Activated CD4-positive, CD25-positive, alpha-beta regulatory T cell (primary cell): ENCODE data around the gene STAP2.
A peak's percentile ranks its signal among the peaks of the same experiment; 100 is the strongest.

Experiments
- DNase-seq, 4 experiments: peaks; one replicate each; lab custom pipeline; 2025; lab: John Stamatoyannopoulos, UW

STAP2 gene

GRCh38 chr19:4338441-4339355 lies at the start of gene STAP2:
Gene STAP2 (minus strand): TSS chr19:4338827. CDS start chr19:4338753, 74 bp downstream.
- DNase-seq: no peak

DNA sequence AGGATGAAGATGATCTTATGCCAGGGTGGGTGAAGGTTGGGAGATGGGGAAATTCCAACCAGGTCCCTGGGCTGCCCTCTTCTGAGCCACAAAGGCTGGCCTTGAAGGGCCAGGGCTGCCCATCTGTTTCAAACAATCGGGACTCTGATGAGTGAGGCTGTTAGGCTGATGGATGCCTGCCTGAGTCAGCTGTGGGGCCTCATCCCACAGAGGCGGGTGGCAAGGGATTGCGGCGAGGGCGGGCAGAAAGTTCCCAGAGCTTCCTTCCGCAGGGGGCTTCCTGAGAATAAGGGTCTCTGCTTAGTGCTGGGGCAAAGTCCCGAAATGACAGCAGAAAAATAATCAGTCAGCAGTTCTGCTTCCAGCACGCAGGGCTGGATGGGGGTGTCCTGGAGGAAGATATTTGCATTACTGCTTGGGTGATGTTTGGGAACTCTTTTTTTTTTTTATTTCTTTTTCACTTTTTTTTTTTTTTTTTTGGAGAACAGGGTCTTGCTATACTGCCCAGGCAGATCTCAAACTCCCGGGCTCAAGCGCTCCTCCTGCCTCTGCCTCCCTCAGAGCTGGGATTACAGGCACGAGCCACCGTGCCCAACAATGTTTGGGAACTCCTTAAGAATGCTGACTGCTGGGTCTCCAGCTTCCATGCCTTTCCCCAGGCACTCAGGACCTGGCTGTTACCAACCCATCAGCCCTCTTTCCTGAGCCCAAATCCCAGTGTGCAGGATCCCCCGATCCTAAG lies 47.6 kb upstream of the STAP2 start:
- DNase-seq: no peak

- no peak for DNase-seq
Observed at GRCh38 chr19:4385291-4386040, 46.8 kb upstream of the STAP2 start.

GRCh38 chr19:4380254-4380727 lies 41.7 kb upstream of the STAP2 start:
- peak in 2 of 4 experiments; percentile 30 to 42 for DNase-seq

DNA sequence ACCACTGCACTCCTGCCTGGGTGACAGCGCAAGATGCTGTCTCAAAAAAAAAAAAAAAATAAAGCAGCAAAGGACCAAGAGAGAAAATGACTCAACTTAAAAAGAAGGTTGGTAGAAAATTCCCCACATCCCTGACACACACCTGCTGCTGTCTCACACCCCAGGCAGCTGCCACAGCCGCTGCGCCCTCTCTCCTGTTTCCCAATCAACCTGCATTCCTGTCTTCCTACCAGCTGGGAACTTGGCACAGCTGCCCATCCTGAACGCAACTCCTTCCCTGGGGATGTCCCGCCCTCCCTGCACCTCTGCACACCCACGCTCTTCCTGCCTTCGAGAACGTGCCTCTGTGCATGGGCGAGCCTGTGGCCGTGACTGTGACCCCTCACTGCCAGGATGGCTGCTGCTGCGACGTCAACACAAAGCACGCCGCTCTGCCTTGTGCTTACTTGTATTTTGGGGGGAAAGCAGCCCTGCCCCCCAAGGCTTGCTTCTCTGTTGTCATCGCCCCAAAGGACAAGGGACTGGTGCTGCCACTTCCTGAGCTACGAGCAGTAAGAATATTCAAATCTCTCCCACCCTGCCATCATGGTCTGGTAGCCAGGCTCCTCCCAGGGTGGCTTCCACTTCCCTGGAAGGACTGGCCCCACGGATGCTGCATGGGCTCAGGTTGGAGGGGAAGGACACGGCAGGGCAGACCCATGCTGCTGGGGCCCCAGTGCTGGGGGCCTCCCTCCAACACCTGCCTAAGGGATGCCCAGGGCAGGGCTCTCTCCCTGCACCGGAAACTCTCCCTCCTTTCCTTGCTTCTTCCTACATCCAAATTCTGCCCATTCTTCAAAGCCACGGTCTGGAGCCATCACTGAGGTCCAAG lies 41.0 kb upstream of the STAP2 start:
- no peak for DNase-seq

DNA sequence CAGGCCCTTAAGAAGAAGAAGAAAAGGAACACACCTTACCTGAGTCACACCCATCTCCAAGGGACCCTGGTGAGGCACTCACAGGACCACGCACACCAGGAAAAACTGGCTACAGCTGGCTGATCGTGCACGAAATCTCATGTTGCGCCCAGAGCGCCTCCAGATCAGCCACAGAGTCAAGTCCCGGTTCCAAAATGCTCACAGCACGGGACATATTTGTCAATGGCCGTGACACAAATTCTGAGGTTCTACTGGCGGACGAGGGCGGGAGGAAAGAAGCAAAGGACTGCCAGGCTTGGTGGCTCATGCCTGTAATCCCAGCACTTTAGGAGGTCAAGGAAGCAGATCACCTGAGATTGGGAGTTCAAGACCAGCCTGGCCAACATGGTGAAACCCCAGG lies 40.3 kb upstream of the STAP2 start:
- DNase-seq: no peak

GRCh38 chr19:4376991-4377781 lies 38.6 kb upstream of the STAP2 start:
- no peak for DNase-seq

DNA sequence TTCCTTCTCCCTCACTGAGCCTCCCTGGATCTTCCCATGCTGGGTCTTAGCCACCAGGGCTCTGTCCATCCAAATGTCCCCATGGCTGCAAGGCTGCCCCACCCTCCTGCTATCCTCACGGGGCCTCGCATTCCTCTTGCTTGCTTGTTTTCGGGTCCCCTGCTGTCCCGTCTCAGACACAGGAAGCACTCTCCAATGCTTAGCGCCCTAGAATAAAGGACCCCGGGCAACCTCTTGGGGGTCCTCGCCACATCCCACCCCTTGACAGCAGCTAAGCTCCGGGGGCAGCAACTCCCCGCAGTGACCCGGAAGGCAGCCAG lies 38.0 kb upstream of the STAP2 start:
- no peak for DNase-seq

- DNase-seq: no peak
Observed at GRCh38 chr19:4376028-4376670, 37.5 kb upstream of the STAP2 start.

DNA sequence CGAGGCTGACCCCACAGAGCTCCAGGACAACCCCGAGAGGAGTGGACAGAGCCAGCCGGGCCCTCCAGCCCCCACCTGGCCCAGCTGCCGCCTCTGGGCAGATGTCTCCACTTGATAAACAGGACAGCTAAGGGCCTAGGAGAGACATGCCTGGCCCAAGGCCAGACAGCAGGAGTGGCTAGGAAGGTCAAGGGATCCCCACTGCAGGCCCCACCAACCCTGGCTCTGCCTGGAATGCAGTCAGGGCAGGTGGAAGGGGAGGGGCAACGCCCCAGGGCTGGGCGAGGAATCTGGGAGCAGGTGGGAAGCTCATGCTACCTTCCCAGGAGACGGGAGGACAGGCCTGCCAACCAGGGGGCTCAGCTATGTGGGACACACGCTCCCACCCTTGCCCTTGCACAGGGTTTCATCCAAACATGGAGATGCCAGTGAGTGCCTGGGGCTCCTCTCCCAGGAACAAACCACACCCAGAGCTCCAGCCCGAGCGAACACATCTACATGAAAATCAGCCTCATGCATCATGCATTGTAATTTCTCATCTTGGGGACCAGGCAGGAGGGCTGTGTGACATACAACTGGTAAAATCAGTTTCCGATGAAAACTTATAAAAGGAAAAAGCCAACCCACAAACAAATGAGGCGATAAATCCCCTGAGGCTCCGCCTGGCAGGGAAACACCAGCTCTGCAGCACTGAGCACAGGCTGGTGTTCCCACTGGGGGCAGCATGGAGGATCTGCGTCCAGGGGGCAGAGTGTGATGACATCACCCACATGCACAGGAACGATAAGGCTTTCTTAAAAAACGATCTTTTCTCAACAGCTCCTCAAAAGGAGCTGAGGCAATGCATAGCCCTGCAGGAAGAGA lies 36.8 kb upstream of the STAP2 start:
- DNase-seq: no peak

DNA sequence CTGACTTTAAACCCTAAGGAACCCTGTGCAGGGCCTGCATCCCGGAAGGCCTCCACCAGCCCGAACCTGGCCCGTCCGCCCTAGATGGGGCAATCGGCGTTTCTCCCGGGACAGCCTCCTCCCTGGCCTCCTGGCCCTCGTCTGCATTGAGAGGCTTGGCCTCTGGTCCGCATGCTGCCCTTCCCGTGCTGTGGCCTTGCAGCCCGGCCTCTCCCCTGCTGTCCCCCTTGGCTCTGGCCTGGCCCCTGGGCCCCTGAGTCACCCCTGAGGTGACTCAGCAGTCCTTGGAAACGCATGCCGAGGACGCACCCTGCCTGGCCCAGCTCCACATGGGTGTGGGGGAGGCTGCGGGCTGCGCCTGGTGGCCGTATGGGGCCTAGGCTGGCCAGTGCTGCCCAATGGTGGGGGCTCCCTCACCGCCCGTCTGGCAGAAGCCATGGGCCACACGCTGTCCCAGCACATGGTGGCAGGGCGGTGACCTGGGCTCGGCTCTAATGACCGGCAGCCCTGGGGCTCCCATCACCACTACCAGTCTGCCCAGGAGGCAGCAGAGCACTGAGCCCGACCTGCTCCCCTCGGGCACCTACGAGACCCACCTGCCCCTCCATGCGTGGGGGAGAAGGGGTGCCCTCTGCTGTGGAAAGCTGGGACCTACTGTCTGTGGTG lies 36.0 kb upstream of the STAP2 start:
- DNase-seq: no peak

DNA sequence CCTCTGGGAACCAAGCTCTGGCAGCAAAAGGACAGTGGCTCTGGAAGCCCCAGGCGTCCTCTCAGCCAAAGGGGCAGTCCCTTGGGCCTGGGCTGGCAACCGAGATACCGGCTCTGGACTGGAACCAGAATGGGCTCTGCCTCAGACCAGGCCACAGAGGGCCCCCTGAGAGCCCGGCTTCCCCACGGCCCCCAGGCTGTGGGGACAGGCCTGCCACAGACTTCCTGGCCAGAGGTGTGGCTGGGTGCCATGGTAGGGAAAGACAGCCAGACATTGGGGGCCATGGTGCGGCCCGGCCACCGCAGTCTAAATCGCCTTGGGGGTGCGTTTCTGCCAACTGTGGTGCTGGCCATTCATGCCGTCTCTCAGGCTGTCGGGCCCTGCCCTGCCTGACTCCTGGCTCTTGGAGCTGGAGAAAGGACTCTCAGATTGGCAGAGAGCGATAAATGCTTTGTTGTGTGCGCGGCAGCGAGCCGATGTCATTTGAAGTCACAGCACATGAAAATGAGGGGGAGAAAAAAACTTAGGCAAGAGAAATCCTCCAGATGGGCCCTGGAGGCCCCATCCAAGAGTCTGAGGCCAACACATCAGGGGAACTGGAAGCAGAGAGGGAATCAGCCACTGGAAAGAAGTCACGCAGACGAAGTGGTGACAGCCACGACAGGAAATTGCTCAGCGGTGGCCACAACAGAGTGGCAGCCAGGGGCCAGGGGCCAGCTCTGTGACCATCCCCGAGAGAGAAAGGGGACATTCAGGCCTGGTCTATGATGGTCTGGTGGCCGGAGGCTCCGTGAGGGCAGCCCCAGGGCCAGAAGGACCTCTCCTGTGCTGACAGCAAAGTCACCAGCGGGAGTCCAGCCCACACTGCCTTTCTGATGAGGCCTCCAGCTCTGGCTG lies 35.2 kb upstream of the STAP2 start:
- DNase-seq: no peak

- DNase-seq: no peak
Observed at GRCh38 chr19:4373013-4373367, 34.4 kb upstream of the STAP2 start.

DNA sequence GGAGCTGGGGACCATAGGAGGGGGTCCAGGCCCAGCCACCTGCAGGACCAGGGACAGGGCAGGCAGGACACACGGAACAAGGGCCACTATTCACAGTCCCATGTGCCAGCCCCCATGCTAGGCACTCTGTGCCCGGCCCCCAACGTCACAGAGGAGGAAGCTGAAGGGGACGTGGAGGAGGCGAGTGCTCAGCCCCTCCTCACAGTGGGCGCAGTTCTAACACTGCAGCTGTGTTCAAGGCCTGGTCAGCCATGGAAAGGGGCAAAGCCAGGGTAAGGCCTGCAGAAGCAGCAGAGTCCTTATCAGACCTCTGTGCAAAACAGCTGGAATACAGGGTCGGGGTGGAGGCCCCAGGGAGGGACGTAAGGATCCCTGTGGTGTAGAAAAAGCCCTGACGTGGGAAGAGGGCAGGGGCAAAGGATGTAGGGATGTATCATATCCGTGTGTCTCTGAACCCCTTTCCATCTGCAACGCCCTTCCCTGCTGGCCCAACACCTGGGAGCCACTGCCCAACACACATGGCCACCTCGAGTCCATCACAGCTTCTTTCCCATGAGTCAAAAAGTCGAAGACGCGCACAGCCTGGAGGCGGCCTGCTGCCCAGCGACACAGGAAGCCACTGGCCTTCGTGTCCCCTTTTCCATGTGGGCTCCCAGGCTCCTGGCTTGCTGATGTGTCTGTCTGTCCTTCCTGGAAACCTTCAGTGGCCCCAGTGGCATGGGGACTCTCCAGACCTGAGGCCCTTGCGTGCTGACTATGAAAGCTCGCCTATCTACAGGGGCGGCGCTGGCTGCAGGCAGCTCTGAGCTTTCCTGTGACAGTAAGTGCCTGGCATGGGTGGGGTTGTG lies 33.8 kb upstream of the STAP2 start:
- no peak for DNase-seq

- no peak for DNase-seq
Observed at GRCh38 chr19:4371247-4372164, 32.9 kb upstream of the STAP2 start.
